IMR-90 (cell line): ENCODE measurements around the gene ALS2. TPM values are rescaled to one million over a fixed set of nuclear protein-coding genes. Genes with fewer than 3 reads are reported as not detected.

Experiments
- ATAC-seq: fragments of 200-7000 bp; cut with Tn5 transposase; 2 replicates; pipeline ENCODE4 v1.9.1; 2020; ENCODE audit warnings: low read depth, mild to moderate bottlenecking, moderate library complexity
- Bru-seq: library from RNA; stranded (reverse); fragments of 400-500 nt; gene quantifications from one replicate; lab custom pipeline; 2021; lab: Mats Ljungman, UMichigan
- BruChase-seq, 2 experiments: library from RNA; stranded (reverse); fragments of 400-500 nt; gene quantifications; one replicate each; lab custom pipeline; 2021; lab: Mats Ljungman, UMichigan
- BruUV-seq: library from RNA; stranded (reverse); fragments of 400-500 nt; replicated peaks from 2 replicates; lab custom pipeline; 2021; lab: Mats Ljungman, UMichigan
- CTCF ChIA-PET: fragments of 300-600 bp; formaldehyde crosslinking; extraction: SDS; loops from one replicate; lab custom pipeline; 2021; ENCODE audit warnings: antibody characterized with exemption; lab: Yijun Ruan, JAX
- POLR2A ChIA-PET: fragments of 300-600 bp; sonication (Branson Sonifier 250); formaldehyde crosslinking; loops from one replicate; lab custom pipeline; 2022; ENCODE audit warnings: antibody characterized with exemption; ENCODE audit not compliant: unreplicated experiment; lab: Charles Lee
- DNase-seq: peaks from one replicate; pipeline ENCODE4 v3.0.0; 2013
- H2AFZ ChIP-seq: replicated peaks from 2 replicates; pipeline ENCODE3; 2013; ENCODE audit warnings: low read length, mild to moderate bottlenecking; ENCODE audit not compliant: poor library complexity
- H2AK5ac ChIP-seq: 2 replicates; pipeline ENCODE4 v1.6.1; 2013; ENCODE audit warnings: low read depth, low read length, inconsistent platforms
- H2AK9ac ChIP-seq: replicated peaks from 2 replicates; pipeline ENCODE3; 2013; ENCODE audit warnings: mild to moderate bottlenecking, low read depth, low read length, moderate library complexity; ENCODE audit not compliant: poor library complexity
- H2BK120ac ChIP-seq: 2 replicates; pipeline ENCODE4 v1.6.1; 2013; ENCODE audit warnings: low read depth, low read length, inconsistent platforms
- H2BK15ac ChIP-seq: 3 replicates; pipeline ENCODE4 v1.6.1; 2013; ENCODE audit warnings: low read depth, low read length, inconsistent platforms
- H2BK20ac ChIP-seq: 2 replicates; pipeline ENCODE4 v1.6.1; 2013; ENCODE audit warnings: low read depth, mild to moderate bottlenecking, inconsistent platforms, low read length, moderate library complexity
- H2BK5ac ChIP-seq: 2 replicates; pipeline ENCODE4 v1.6.1; 2013; ENCODE audit warnings: mild to moderate bottlenecking, low read depth, low read length, inconsistent platforms; ENCODE audit not compliant: poor library complexity, severe bottlenecking
- H3K14ac ChIP-seq: replicated peaks from 2 replicates; pipeline ENCODE4 v1.6.1; 2013; ENCODE audit warnings: low read depth, low read length, inconsistent platforms
- H3K18ac ChIP-seq: 2 replicates; pipeline ENCODE4 v1.6.1; 2013; ENCODE audit warnings: low read depth, low read length, control low read depth
- H3K23ac ChIP-seq: 2 replicates; pipeline ENCODE4 v1.6.1; 2013; ENCODE audit warnings: low read depth, low read length, inconsistent platforms
- H3K27ac ChIP-seq: 2 replicates; pipeline ENCODE4 v1.5.1; 2013; ENCODE audit warnings: mild to moderate bottlenecking, control low read depth, low read length; ENCODE audit not compliant: insufficient read depth
- H3K27me3 ChIP-seq: 2 replicates; pipeline ENCODE4 v1.6.1; 2013; ENCODE audit warnings: low read length; ENCODE audit not compliant: control insufficient read depth, insufficient read depth
- H3K36me3 ChIP-seq: 2 replicates; pipeline ENCODE4 v1.6.1; 2013; ENCODE audit warnings: low read length, mixed read lengths; ENCODE audit not compliant: control insufficient read depth, insufficient read depth
- H3K4ac ChIP-seq: 2 replicates; pipeline ENCODE4 v1.6.1; 2013; ENCODE audit warnings: low read depth, low read length, inconsistent platforms
- H3K4me1 ChIP-seq: 2 replicates; pipeline ENCODE4 v1.6.1; 2013; ENCODE audit warnings: low read length, mixed read lengths; ENCODE audit not compliant: control insufficient read depth, insufficient read depth
- H3K4me2 ChIP-seq: 2 replicates; pipeline ENCODE4 v1.6.1; 2013; ENCODE audit warnings: low read depth, mild to moderate bottlenecking, control low read depth, low read length, moderate library complexity
- H3K4me3 ChIP-seq: 2 replicates; pipeline ENCODE4 v1.5.1; 2013; ENCODE audit warnings: low read depth, mild to moderate bottlenecking, control low read depth, low read length, moderate library complexity; ENCODE audit not compliant: insufficient read depth
- H3K56ac ChIP-seq: 2 replicates; pipeline ENCODE4 v1.6.1; 2013; ENCODE audit warnings: low read length, inconsistent platforms; ENCODE audit not compliant: insufficient read depth; ENCODE audit errors: extremely low read depth
- H3K79me1 ChIP-seq, 2 experiments: 2 replicates each; pipeline ENCODE4 v1.6.1; 2013; ENCODE audit warnings: low read length in 2 of 2, inconsistent platforms in 1 of 2, low read depth in 1 of 2
- H3K9ac ChIP-seq: 2 replicates; pipeline ENCODE4 v1.6.1; 2013; ENCODE audit warnings: low read depth, low read length, control low read depth
- H3K9me1 ChIP-seq: 2 replicates; pipeline ENCODE4 v1.6.1; 2013; ENCODE audit warnings: low read length, inconsistent platforms; ENCODE audit not compliant: insufficient read depth
- H3K9me3 ChIP-seq: 2 replicates; pipeline ENCODE4 v1.6.1; 2013; ENCODE audit warnings: low read length; ENCODE audit not compliant: control insufficient read depth, insufficient read depth
- H4K20me1 ChIP-seq: 2 replicates; pipeline ENCODE4 v1.6.1; 2013; ENCODE audit warnings: low read length, inconsistent platforms; ENCODE audit not compliant: insufficient read depth
- H4K5ac ChIP-seq: 2 replicates; pipeline ENCODE4 v1.6.1; 2013; ENCODE audit warnings: mild to moderate bottlenecking, low read depth, low read length, control low read depth
- H4K8ac ChIP-seq, 2 experiments: 2 replicates each; pipeline ENCODE4 v1.6.1; 2013; ENCODE audit warnings: low read depth in 2 of 2, low read length in 2 of 2, control low read depth in 1 of 2, inconsistent platforms in 1 of 2
- H4K91ac ChIP-seq: 2 replicates; pipeline ENCODE4 v1.6.1; 2013; ENCODE audit warnings: low read depth, low read length, inconsistent platforms; ENCODE audit not compliant: insufficient read depth
- CEBPB ChIP-seq: IDR thresholded peaks from 2 replicates; pipeline ENCODE4 v1.6.1; 2012; ENCODE audit warnings: low read depth, low read length, improper control_type of control experiment
- FOS ChIP-seq: fragments of 150-350 bp; IDR thresholded peaks from 2 replicates; pipeline ENCODE4 v1.6.1; 2016; ENCODE audit warnings: low read depth, low read length
- MAFK ChIP-seq: IDR thresholded peaks from 2 replicates; pipeline ENCODE4 v1.6.1; 2012; ENCODE audit warnings: low read depth, low read length, improper control_type of control experiment
- MAZ ChIP-seq: IDR thresholded peaks from 2 replicates; pipeline ENCODE4 v1.6.1; 2012; ENCODE audit warnings: low read depth, mild to moderate bottlenecking, low read length, improper control_type of control experiment, moderate library complexity, borderline replicate concordance
- POLR2A ChIP-seq: IDR thresholded peaks from 2 replicates; pipeline ENCODE4 v1.6.1; 2012; ENCODE audit warnings: mild to moderate bottlenecking, low read depth, low read length
- RAD21 ChIP-seq: IDR thresholded peaks from 2 replicates; pipeline ENCODE4 v1.6.1; 2012; ENCODE audit warnings: low read length, improper control_type of control experiment
- RFX5 ChIP-seq: IDR thresholded peaks from 2 replicates; pipeline ENCODE4 v1.8.0; 2012; ENCODE audit warnings: low read depth, mild to moderate bottlenecking, low read length, moderate library complexity
- SMC3 ChIP-seq: fragments of 150-350 bp; IDR thresholded peaks from 2 replicates; pipeline ENCODE4 v1.6.1; 2016; ENCODE audit warnings: low read depth, mild to moderate bottlenecking, antibody characterized with exemption, low read length, moderate library complexity
- WGBS, 2 experiments: methylation state at CpG; one replicate each; pipeline versions ENCODE4 v1.1.5 to v1.1.7; 2013; ENCODE audit warnings: missing lambda C conversion rate in 2 of 2; ENCODE audit not compliant: insufficient read length in 1 of 2; ENCODE audit errors: extremely low coverage in 2 of 2; 5-methylcytosine and 5-hydroxymethylcytosine counted together
- dilution Hi-C: fragments of 300-500 bp; cut with HindIII; formaldehyde crosslinking; loops from one replicate; pipeline ENCODE4 v1.14.3; 2018; ENCODE audit warnings: low sequenced_read_pairs; ENCODE audit not compliant: unreplicated experiment
- in situ Hi-C: fragments of 300-500 bp; cut with MboI; formaldehyde crosslinking; loops from 3 replicates; pipeline ENCODE4 v1.14.3; 2019; ENCODE audit warnings: low sequenced_read_pairs, inconsistent platforms, mixed read lengths
- intact Hi-C: fragments of 100-400 bp; cut with micrococcal nuclease; formaldehyde crosslinking; loops from 2 replicates; pipeline ENCODE4 v1.10.0; 2022
- long read RNA-seq: library from polyadenylated mRNA; unstranded; transcript quantifications from one replicate; pipeline ENCODE4 v2.0.0, GENCODE V29; 2021; ENCODE audit not compliant: unreplicated experiment
- polyA plus RNA-seq, 3 experiments: library from polyadenylated mRNA; depleted of rRNA; stranded (reverse); fragments of >200 nt; gene quantifications; 2 replicates each; pipeline ENCODE4 v1.2.3, GENCODE V29; 2012; ENCODE audit warnings: low replicate concordance in 1 of 3
- total RNA-seq: library from RNA; depleted of rRNA; stranded (reverse); fragments of >200 nt; gene quantifications from 2 replicates; pipeline ENCODE4 v1.2.3, GENCODE V29; 2012; rRNA removed
- TF ChIP-seq, protein P1 (sequence below): fragments of 150-350 bp; IDR thresholded peaks from 2 replicates; pipeline ENCODE4 v1.6.1; 2017; ENCODE audit warnings: mild to moderate bottlenecking, antibody characterized with exemption, low read length, low read depth

ALS2 gene
- total RNA-seq (37.8 and 42.3 TPM in 2 replicates), polyA plus RNA-seq (2012; rRNA removed) (10.6 and 14.4 TPM in 2 replicates), Bru-seq, nascent RNA (percentile 84 among the genes with signal in this experiment), BruChase-seq, experiment 1, labeled RNA remaining after a 6-hour chase (percentile 82 among the genes with signal in this experiment), BruChase-seq, experiment 2, labeled RNA remaining after a 2-hour chase (percentile 84 among the genes with signal in this experiment)
- polyA plus RNA-seq (2012; cell fraction: cytosol; rRNA removed), result 3.2 and 10.9 TPM in 2 replicates
- 5.3 and 21.5 TPM in 2 replicates for polyA plus RNA-seq (2012; cell fraction: nucleus; rRNA removed; ENCODE audit: low replicate concordance)
- long read RNA-seq, full-length matches to known transcripts, result 18 of 23 reads
- long read RNA-seq, partial matches to known transcripts, result 2 of 23 reads
- long read RNA-seq, other reads (novel, unspliced or antisense), result 3 of 23 reads

GRCh38 chr2:201780674-201781493 is at the start of gene ALS2:
TSS of gene ALS2 (minus strand) at chr2:201780933. CDS start at chr2:201768885, 12,048 bp downstream.
- BruUV-seq, result no TSS peak
- H3K27ac ChIP-seq, result peak within 1 kb of the TSS; percentile 41
- ATAC-seq (peak; percentile 92), DNase-seq (peak; percentile 100)
- H3K4me1 ChIP-seq, result no peaks in the 10 kb centered on the region
- peak within 1 kb of the TSS; percentile 76 for H3K4me3 ChIP-seq
- H3K36me3 ChIP-seq, result no peaks in the 10 kb centered on the region
- ChIA-PET CTCF (interaction anchor here (0.8 to 1.1 kb wide), 3 partner anchors 9 to 27 kb away, joined by 3 read pairs; no protein-coding TSS in a partner anchor), POLR2A (interaction anchor here (0.6 to 1.2 kb wide), 4 partner anchors 11 to 381 kb away, joined by 4 to 11 read pairs (median 5); no protein-coding TSS in a partner anchor)
- H4K20me1 ChIP-seq, result peaks cover 10% of the 10 kb centered on the region; the same call in 1 of the 2 replicates
- H4K5ac ChIP-seq, result peak within 1 kb of the TSS; percentile 83
- peak within 1 kb of the TSS; percentile 100 for H3K4me2 ChIP-seq
- H3K9me1 ChIP-seq, result 0 out of 2 replicates have a peak, but pooled peaks cover 5% of the 10 kb centered on the region
- H4K8ac ChIP-seq, result peak within 1 kb of the TSS; percentile 97
- no peaks in the 10 kb centered on the region for H3K27me3 ChIP-seq
- H2BK15ac ChIP-seq, result peak within 1 kb of the TSS; percentile 58; the same call in 1 of the 3 replicates
- dilution Hi-C loops (no loop called here), in situ Hi-C loops (no loop called here), intact Hi-C loops (no loop called here)
- peak within 1 kb of the TSS; percentile 70 for H4K91ac ChIP-seq
- peak within 1 kb of the TSS; percentile 56 for H2AK5ac ChIP-seq
- H2AK9ac ChIP-seq, result peak within 1 kb of the TSS; percentile 95
- peak within 1 kb of the TSS; percentile 99 for H2AFZ ChIP-seq
- H3K4ac ChIP-seq, result peak within 1 kb of the TSS; percentile 88
- peak within 1 kb of the TSS; percentile 53 for H3K9ac ChIP-seq
- H3K56ac ChIP-seq, result peak within 1 kb of the TSS; percentile 55
- peak within 1 kb of the TSS; percentile 92 for H3K23ac ChIP-seq
- H3K14ac ChIP-seq, result peak within 1 kb of the TSS; percentile 95
- peak within 1 kb of the TSS; percentile 57; the same call in 1 of the 2 replicates for H2BK20ac ChIP-seq
- WGBS, 2 experiments, result 1% methylated on average over 22 of the region's 60 CpGs; no CpG with 5 or more reads in 1 of the 2 experiments
- TF ChIP-seq RAD21, result no peak
- TF ChIP-seq, protein P1, sequence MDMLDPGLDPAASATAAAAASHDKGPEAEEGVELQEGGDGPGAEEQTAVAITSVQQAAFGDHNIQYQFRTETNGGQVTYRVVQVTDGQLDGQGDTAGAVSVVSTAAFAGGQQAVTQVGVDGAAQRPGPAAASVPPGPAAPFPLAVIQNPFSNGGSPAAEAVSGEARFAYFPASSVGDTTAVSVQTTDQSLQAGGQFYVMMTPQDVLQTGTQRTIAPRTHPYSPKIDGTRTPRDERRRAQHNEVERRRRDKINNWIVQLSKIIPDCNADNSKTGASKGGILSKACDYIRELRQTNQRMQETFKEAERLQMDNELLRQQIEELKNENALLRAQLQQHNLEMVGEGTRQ, result peak; percentile 53; the same call in 1 of the 2 replicates
- no peak for TF ChIP-seq SMC3
- peak; percentile 24; the same call in 1 of the 2 replicates for TF ChIP-seq FOS
- TF ChIP-seq MAFK, result peak; percentile 73
- TF ChIP-seq POLR2A, result peak; percentile 66
- TF ChIP-seq CEBPB, result 0 out of 2 replicates have a peak, but pooled peaks have one; percentile 48
- peak; percentile 74 for TF ChIP-seq MAZ
- TF ChIP-seq RFX5, result no peak
- peak within 1 kb of the TSS; percentile 46 for H2BK120ac ChIP-seq
- peaks cover 0 to 38% of the 10 kb centered on the region in 2 experiments; a peak in 3 of 4 replicates for H3K79me1 ChIP-seq
- no peaks in the 10 kb centered on the region for H3K9me3 ChIP-seq
- peak within 1 kb of the TSS; percentile 35; the same call in 1 of the 2 replicates for H3K18ac ChIP-seq
- peak within 1 kb of the TSS; percentile 70 for H2BK5ac ChIP-seq
